Progenitor cell of endocrine pancreas (in vitro differentiated cells): Measurements from ENCODE around the gene RASL10A. TPM values are rescaled to one million over a fixed set of nuclear protein-coding genes. Genes with fewer than 3 reads are reported as not detected.
A peak's percentile ranks its signal among the peaks of the same experiment; 100 is the strongest.

Experiments used
- DNase-seq: peaks from one replicate; pipeline ENCODE4 v3.0.0; 2021; ENCODE audit warnings: low spot score; ENCODE audit not compliant: unreplicated experiment
- H3K27ac Mint-ChIP-seq: 2 replicates; pipeline ENCODE4 v1.8.0; 2021; ENCODE audit warnings: mild to moderate bottlenecking, moderate library complexity, mixed read lengths
- H3K27me3 Mint-ChIP-seq: 2 replicates; pipeline ENCODE4 v1.8.0; 2021; ENCODE audit warnings: mixed read lengths
- H3K36me3 Mint-ChIP-seq: 2 replicates; pipeline ENCODE4 v1.8.0; 2022; ENCODE audit warnings: mixed read lengths; ENCODE audit not compliant: insufficient read depth
- H3K4me1 Mint-ChIP-seq: 2 replicates; pipeline ENCODE4 v1.8.0; 2021; ENCODE audit warnings: low read depth, mixed read lengths
- H3K4me3 Mint-ChIP-seq: 2 replicates; pipeline ENCODE4 v1.8.0; 2021; ENCODE audit warnings: low read depth, mild to moderate bottlenecking, moderate library complexity, mixed read lengths
- H3K9me3 Mint-ChIP-seq: 2 replicates; pipeline ENCODE4 v1.8.0; 2021; ENCODE audit warnings: low read depth, mixed read lengths
- total RNA-seq: library from RNA; stranded (reverse); gene quantifications from 2 replicates; pipeline ENCODE4 v1.2.1, GENCODE V29; 2021
- TF ChIP-seq, protein P1 (sequence below): fragments of 200-600 bp; sonication (generic); IDR thresholded peaks from one replicate; pipeline ENCODE4 v1.5.0; 2021; ENCODE audit warnings: antibody characterized with exemption, mild to moderate bottlenecking; ENCODE audit not compliant: unreplicated experiment

Gene RASL10A
- total RNA-seq, 1 donor from 2014 or later, result 0.31 TPM

DNA sequence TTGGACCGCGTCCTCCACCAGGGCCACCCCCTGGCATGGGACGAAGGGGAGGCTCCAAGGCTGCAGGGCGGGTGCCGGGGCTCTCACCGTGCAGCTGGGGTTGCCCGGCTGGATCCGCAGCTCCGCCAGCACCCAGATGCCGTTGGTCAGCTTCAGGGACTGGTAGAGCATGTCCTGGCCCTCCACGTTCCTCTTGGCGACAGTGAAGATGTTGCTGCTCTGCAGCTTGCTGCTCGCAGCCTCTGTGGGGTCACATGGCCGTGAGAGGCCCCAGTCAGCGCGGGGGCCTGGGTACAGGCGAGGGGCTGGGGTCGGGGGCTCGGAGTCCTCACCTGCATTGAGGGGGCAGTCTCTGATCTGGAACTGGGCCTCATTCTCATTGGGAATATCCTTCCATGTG lies 14.8 kb upstream of the RASL10A start:
- Mint-ChIP-seq H3K9me3 (no peaks in the 10 kb centered on the region), H3K4me1 (no peaks in the 10 kb centered on the region), H3K4me3 (no peak overlapping the region), H3K27me3 (no peaks in the 10 kb centered on the region), H3K27ac (no peak overlapping the region), H3K36me3 (peaks cover 13% of the 10 kb centered on the region)
- no peak for DNase-seq
- TF ChIP-seq, protein P1, sequence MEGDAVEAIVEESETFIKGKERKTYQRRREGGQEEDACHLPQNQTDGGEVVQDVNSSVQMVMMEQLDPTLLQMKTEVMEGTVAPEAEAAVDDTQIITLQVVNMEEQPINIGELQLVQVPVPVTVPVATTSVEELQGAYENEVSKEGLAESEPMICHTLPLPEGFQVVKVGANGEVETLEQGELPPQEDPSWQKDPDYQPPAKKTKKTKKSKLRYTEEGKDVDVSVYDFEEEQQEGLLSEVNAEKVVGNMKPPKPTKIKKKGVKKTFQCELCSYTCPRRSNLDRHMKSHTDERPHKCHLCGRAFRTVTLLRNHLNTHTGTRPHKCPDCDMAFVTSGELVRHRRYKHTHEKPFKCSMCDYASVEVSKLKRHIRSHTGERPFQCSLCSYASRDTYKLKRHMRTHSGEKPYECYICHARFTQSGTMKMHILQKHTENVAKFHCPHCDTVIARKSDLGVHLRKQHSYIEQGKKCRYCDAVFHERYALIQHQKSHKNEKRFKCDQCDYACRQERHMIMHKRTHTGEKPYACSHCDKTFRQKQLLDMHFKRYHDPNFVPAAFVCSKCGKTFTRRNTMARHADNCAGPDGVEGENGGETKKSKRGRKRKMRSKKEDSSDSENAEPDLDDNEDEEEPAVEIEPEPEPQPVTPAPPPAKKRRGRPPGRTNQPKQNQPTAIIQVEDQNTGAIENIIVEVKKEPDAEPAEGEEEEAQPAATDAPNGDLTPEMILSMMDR, result no peak

DNA sequence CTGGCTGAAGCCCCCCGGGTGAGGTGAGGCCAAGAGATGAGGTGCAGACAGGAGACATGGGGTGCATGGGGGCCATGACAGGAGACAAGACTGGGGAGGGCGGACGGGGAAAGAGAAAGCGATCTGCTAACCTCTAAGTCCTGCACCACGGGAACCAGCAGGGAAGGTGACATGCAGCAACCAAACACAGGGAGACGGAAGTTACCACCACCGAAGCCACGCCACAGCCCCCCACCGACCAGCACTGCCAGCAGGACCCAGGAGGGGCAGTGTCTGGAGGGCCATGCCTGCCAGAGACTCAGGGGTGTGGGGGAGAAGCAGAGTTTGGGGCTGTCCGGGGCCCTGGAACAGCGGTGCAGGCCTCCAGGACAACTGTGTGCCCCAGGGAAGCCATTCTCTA lies 14.1 kb upstream of the RASL10A start:
- Mint-ChIP-seq H3K27me3 (no peaks in the 10 kb centered on the region), H3K36me3 (peaks cover 13% of the 10 kb centered on the region), H3K9me3 (no peaks in the 10 kb centered on the region), H3K4me3 (no peak overlapping the region), H3K4me1 (no peaks in the 10 kb centered on the region), H3K27ac (no peak overlapping the region)
- no peak for DNase-seq
- TF ChIP-seq, protein P1, result no peak

DNA sequence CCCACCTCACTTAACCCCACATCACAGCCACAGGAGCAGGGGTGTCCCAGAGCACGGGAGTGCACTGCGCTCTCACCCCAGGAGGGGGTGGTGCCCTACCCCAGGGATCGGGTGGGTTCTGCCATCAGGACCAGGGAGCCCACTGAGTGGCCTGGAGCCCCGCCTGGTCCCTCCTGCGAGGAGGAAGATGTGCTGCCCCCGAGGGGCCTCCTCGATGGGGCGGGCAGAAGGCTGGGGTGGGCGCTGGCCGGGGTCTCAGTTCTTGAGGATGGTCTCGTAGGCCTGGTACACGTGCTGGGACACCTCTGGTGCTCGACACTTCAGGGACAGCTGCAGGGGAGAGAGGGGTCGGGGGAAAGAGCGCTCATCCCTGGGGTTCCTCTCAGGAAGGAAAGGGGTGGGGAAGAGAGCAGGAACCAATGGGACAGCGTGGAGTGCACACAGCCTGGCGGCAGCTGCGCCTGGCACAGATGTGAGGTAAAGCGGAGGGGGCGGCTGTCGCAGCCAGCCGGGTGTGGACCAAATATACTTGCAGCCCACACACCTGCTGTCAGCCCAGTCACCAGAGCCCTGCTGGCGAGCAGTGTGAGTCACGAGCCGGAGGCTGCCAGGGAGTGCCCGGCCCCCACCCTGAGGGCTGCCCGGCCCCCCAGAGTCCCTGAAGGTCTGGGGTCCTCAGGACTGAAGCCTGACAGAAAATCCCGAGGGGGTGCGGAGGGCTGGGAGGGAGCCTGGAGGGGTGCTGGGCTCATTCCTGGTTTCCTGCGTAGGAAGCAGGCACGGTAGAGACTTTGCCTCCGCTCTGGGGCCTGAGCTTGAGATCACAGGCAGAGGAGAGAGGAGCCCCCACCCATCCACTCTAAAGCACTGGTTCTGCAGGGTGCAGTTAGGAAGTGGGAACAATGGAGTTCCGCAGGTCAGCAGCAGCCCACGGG lies 13.3 kb upstream of the RASL10A start:
- H3K36me3 Mint-ChIP-seq, result peaks cover 11% of the 10 kb centered on the region

DNA sequence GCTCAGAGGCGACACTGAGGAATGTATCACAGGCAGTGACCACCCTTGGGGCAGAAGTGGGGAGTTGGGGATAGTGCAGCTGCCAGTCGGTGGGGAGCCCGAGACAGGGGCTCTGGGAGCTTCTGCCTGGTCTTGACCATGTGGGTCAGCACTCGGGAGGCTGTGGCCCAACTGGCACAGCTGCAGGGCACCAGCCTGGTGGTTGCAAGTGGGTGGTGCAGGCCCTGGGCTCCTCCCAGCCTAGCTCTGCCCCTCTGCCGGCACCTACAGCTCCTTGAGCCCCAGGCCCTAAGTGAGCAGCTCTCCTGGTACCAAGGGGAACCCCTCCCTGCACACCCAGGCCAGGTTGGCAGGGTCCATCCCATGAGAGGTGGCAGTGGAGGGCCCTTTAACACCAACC lies 12.6 kb upstream of the RASL10A start:
- Mint-ChIP-seq H3K27ac (no peak overlapping the region), H3K4me1 (no peaks in the 10 kb centered on the region), H3K9me3 (no peaks in the 10 kb centered on the region), H3K4me3 (no peak overlapping the region), H3K27me3 (no peaks in the 10 kb centered on the region), H3K36me3 (peaks cover 7% of the 10 kb centered on the region)
- no peak for DNase-seq
- TF ChIP-seq, protein P1, result peak; percentile 16

More for the DNA sequence above, 13.3 kb upstream of the RASL10A start:
- Mint-ChIP-seq H3K9me3 (no peaks in the 10 kb centered on the region), H3K27me3 (no peaks in the 10 kb centered on the region), H3K27ac (no peak overlapping the region), H3K4me3 (no peak overlapping the region), H3K4me1 (no peaks in the 10 kb centered on the region)
- DNase-seq, result no peak
- TF ChIP-seq, protein P1, result no peak

DNA sequence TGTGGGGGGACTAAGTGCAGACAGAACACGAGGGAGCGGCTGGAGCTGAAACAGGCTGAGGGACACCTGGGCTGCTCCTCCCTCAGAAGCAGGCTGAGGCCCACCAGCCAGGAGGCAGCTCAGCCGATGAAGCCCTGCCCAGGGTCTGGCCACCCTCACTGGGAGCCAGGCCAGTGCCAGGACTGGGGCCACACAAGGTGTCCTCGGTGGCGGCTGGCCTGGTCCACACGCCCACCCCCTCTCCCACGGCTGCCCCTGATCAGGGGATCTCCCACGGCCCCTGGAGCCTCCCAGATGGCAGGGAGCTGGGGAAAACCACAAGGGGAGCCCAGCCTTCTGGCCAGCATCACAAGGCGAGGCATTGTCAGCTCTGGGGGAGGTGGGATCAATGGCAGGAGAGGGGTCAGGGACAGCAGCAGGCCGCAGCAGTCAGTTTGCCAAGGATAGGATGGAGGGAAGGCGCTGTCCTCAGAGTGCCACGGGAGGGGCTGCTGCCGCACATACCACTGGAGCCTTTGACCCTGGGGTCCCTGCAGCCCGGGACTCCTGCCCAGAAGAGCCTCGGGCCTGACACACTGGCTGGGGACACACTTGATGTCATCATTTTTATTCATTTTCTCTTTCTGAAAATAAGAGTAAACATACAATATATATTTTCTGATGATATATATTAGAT lies 11.7 kb upstream of the RASL10A start:
- H3K9me3 Mint-ChIP-seq, result no peaks in the 10 kb centered on the region
- DNase-seq, result no peak
- no peak overlapping the region for H3K4me3 Mint-ChIP-seq
- peaks cover 7% of the 10 kb centered on the region for H3K36me3 Mint-ChIP-seq
- no peak overlapping the region for H3K27ac Mint-ChIP-seq
- TF ChIP-seq, protein P1, result no peak
- H3K4me1 Mint-ChIP-seq, result no peaks in the 10 kb centered on the region
- no peaks in the 10 kb centered on the region for H3K27me3 Mint-ChIP-seq
